ENCODE results near the gene ROCK2. TPM values are rescaled to one million over a fixed set of nuclear protein-coding genes. Genes with fewer than 3 reads are reported as not detected.
A peak's percentile ranks its signal among the peaks of the same experiment; 100 is the strongest.

Gene ROCK2
- total RNA-seq, 2 donors from 2014 or later = 62.7 to 80.9 TPM

GRCh38 chr2:11344956-11345677 is 681 bp upstream of the ROCK2 start:
- Histone ChIP-seq H3K36me3 (no peaks in the 10 kb centered on the region), H3K27me3 (no peaks in the 10 kb centered on the region), H3K9me3 (no peaks in the 10 kb centered on the region), H3K4me3 (peak overlapping the region; percentile 51), H3K9ac (ENCODE audit: low read depth in 2 of 2, low read length in 2 of 2) (peak overlapping the region; percentile 77 to 92), H3K4me1 (peaks cover 18% of the 10 kb centered on the region), H3K27ac (peak overlapping the region; percentile 98)
- TF ChIP-seq, protein P1, sequence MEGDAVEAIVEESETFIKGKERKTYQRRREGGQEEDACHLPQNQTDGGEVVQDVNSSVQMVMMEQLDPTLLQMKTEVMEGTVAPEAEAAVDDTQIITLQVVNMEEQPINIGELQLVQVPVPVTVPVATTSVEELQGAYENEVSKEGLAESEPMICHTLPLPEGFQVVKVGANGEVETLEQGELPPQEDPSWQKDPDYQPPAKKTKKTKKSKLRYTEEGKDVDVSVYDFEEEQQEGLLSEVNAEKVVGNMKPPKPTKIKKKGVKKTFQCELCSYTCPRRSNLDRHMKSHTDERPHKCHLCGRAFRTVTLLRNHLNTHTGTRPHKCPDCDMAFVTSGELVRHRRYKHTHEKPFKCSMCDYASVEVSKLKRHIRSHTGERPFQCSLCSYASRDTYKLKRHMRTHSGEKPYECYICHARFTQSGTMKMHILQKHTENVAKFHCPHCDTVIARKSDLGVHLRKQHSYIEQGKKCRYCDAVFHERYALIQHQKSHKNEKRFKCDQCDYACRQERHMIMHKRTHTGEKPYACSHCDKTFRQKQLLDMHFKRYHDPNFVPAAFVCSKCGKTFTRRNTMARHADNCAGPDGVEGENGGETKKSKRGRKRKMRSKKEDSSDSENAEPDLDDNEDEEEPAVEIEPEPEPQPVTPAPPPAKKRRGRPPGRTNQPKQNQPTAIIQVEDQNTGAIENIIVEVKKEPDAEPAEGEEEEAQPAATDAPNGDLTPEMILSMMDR (IDR thresholded peaks at IDR 0.05) = no peak
- DNase-seq = peak; percentile 78
- intact Hi-C loops (cut with DNase I) = loop anchor here (10.0 kb wide), 1 partner anchor 60 kb away; no protein-coding TSS in a partner anchor

- Histone ChIP-seq H3K4me1 (peaks cover 18% of the 10 kb centered on the region), H3K4me3 (peak overlapping the region; percentile 77), H3K36me3 (no peaks in the 10 kb centered on the region), H3K9me3 (no peaks in the 10 kb centered on the region), H3K27ac (peak overlapping the region; percentile 99), H3K9ac (ENCODE audit: low read depth in 2 of 2, low read length in 2 of 2) (peak overlapping the region; percentile 98 to 99), H3K27me3 (no peaks in the 10 kb centered on the region)
- TF ChIP-seq, protein P1 (IDR thresholded peaks at IDR 0.05) = no peak
- DNase-seq = peak; percentile 71
- intact Hi-C loops (cut with DNase I) = loop anchor here (10.0 kb wide), 1 partner anchor 61 kb away; no protein-coding TSS in a partner anchor
These were observed 640 bp downstream of the ROCK2 start for GRCh38 chr2:11343650-11344341.

DNA sequence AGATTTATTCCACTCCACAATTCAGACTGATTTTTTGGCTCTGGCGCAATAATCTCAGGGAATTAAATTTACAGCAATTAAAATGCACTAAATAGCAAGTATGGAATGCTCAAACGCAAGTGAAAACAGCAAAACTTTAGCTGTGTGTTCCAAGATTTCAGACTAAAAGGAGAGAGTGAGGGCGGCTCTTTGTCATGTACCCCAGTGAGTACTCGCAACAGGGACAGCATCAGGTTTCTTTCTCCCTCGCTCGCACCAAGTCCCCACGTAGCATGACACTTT is 1.1 kb downstream of the ROCK2 start:
- peaks cover 18% of the 10 kb centered on the region for H3K4me1 ChIP-seq

DNA sequence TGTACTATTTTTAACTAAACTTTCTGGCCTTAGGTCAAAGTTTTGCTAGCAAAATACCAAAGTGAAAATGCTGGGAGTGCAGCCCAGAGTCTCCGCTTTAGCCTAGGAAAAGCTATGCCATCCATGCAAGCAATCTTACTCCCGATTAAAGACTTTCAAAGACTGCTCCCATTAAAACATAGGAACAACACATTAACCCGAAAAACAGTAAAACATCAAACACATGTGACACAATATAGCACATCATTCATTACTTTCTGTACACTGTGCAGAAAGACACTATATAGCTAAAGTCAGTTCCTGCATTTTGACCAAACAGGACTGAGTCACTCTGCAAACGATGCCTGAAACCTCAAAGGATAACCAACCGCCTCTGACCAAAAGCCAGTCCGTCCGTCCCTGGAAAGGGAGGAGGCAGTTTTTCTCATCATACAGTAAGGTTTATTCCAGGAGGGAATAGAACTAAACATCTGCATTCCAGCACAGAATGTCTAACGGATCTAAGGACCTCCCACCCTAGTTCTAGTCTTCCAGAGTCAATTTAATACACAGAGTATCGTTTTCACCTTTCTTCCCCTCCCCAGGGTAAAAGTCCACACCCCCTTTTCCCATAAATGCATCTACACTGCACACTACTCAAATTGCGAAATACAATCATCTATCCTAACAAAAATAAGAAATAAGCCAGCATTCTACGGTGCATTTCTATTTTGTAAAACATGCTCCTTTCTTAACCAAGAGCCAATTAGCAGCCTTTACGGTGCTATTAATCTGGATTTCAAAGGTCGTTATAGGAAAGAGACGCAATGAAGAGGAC is 1.7 kb downstream of the ROCK2 start:
- H3K27me3 ChIP-seq = no peaks in the 10 kb centered on the region
- TF ChIP-seq, protein P1 (IDR thresholded peaks at IDR 0.05) = no peak
- peaks cover 18% of the 10 kb centered on the region for H3K4me1 ChIP-seq
- DNase-seq = peak; percentile 68
- H3K36me3 ChIP-seq = no peaks in the 10 kb centered on the region
- peak overlapping the region; percentile 98 to 99 for H3K9ac ChIP-seq (ENCODE audit: low read depth in 2 of 2, low read length in 2 of 2)
- H3K9me3 ChIP-seq = no peaks in the 10 kb centered on the region
- peak overlapping the region; percentile 77 for H3K4me3 ChIP-seq
- peak overlapping the region; percentile 99 for H3K27ac ChIP-seq
- intact Hi-C loops (cut with DNase I) = loop anchor here (10.0 kb wide), 1 partner anchor 62 kb away; no protein-coding TSS in a partner anchor

More for the DNA sequence above, 1.1 kb downstream of the ROCK2 start:
- peak overlapping the region; percentile 98 to 99 for H3K9ac ChIP-seq (ENCODE audit: low read depth in 2 of 2, low read length in 2 of 2)
- TF ChIP-seq, protein P1 (IDR thresholded peaks at IDR 0.05) = no peak
- peak overlapping the region; percentile 99 for H3K27ac ChIP-seq
- H3K36me3 ChIP-seq = no peaks in the 10 kb centered on the region
- DNase-seq = no peak
- no peaks in the 10 kb centered on the region for H3K27me3 ChIP-seq
- H3K9me3 ChIP-seq = no peaks in the 10 kb centered on the region
- intact Hi-C loops (cut with DNase I) = loop anchor here (10.0 kb wide), 1 partner anchor 61 kb away; no protein-coding TSS in a partner anchor
- H3K4me3 ChIP-seq = peak overlapping the region; percentile 77

DNA sequence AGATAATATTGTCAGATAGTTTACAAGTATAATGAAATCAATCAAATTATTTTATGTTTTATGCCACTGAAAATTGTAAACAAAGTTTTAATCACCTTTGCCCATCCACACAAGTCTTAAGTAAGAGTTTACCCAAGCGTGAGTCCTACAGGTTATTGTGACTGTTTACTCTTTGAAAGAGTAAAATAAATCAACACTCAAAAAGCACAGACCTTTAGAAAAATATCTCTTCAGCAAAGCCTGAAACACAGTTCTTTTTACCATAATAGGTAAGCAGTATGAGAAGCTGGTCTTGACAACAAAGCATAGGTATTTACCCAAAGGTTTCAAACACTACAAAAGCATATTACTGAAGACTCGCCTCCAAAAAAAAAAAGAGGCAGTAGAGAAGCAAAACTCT is 3.7 kb downstream of the ROCK2 start:
- no peak for DNase-seq
- Histone ChIP-seq H3K27ac (no peak overlapping the region), H3K4me1 (peaks cover 8% of the 10 kb centered on the region), H3K9me3 (no peaks in the 10 kb centered on the region), H3K4me3 (no peak overlapping the region), H3K36me3 (no peaks in the 10 kb centered on the region), H3K9ac (ENCODE audit: low read depth in 2 of 2, low read length in 2 of 2) (no peak overlapping the region), H3K27me3 (no peaks in the 10 kb centered on the region)
- intact Hi-C loops (cut with DNase I) = loop anchor here (10.0 kb wide), 1 partner anchor 64 kb away; no protein-coding TSS in a partner anchor
- TF ChIP-seq, protein P1 (IDR thresholded peaks at IDR 0.05) = no peak

All from colonic mucosa (tissue), 4 donors.